ENCODE results near the gene C17orf113.

The C17orf113 gene

GRCh38 chr17:42081516-42082129 lies 31.2 kb upstream of the C17orf113 start:
- Histone ChIP-seq H3K27ac (no peak overlapping the region), H3K36me3 (replicated peaks) (no peaks in the 10 kb centered on the region), H3K4me3 (ENCODE audit: low read depth, low read length) (no peak overlapping the region), H3K27me3 (replicated peaks) (no peaks in the 10 kb centered on the region)
- no peak for TF ChIP-seq CTCF (IDR thresholded peaks at IDR 0.05; ENCODE audit: low read depth, low read length, missing control alignments)
- in situ Hi-C loops (cut with HindIII; ENCODE audit: low pct_ligation_motif_present, low sequenced_read_pairs), result no loop called here
- DNase-seq, result no peak

- DNase-seq, result no peak
- no peak overlapping the region for H3K27ac ChIP-seq
- TF ChIP-seq CTCF (IDR thresholded peaks at IDR 0.05; ENCODE audit: low read depth, low read length, missing control alignments), result no peak
- H3K36me3 ChIP-seq (replicated peaks), result no peaks in the 10 kb centered on the region
- in situ Hi-C loops (cut with HindIII; ENCODE audit: low pct_ligation_motif_present, low sequenced_read_pairs), result no loop called here
- H3K4me3 ChIP-seq (ENCODE audit: low read depth, low read length), result no peak overlapping the region
- no peaks in the 10 kb centered on the region for H3K27me3 ChIP-seq (replicated peaks)
Measured at GRCh38 chr17:42079541-42079940, 29.1 kb upstream of the C17orf113 start.

- no peaks in the 10 kb centered on the region for H3K27me3 ChIP-seq (replicated peaks)
- no peak overlapping the region for H3K27ac ChIP-seq
- in situ Hi-C loops (cut with HindIII; ENCODE audit: low pct_ligation_motif_present, low sequenced_read_pairs), result no loop called here
- H3K4me3 ChIP-seq (ENCODE audit: low read depth, low read length), result no peak overlapping the region
- no peak for TF ChIP-seq CTCF (IDR thresholded peaks at IDR 0.05; ENCODE audit: low read depth, low read length, missing control alignments)
- DNase-seq, result peak; percentile 9
- H3K36me3 ChIP-seq (replicated peaks), result no peaks in the 10 kb centered on the region
Measured at GRCh38 chr17:42078396-42079043, 28.1 kb upstream of the C17orf113 start.

- Histone ChIP-seq H3K27ac (no peak overlapping the region), H3K4me3 (ENCODE audit: low read depth, low read length) (no peak overlapping the region), H3K27me3 (replicated peaks) (no peaks in the 10 kb centered on the region), H3K36me3 (replicated peaks) (no peaks in the 10 kb centered on the region)
- no peak for DNase-seq
- no peak for TF ChIP-seq CTCF (IDR thresholded peaks at IDR 0.05; ENCODE audit: low read depth, low read length, missing control alignments)
- in situ Hi-C loops (cut with HindIII; ENCODE audit: low pct_ligation_motif_present, low sequenced_read_pairs), result no loop called here
Measured at GRCh38 chr17:42077755-42078154, 27.4 kb upstream of the C17orf113 start.

GRCh38 chr17:42076797-42077559 lies 26.6 kb upstream of the C17orf113 start:
- in situ Hi-C loops (cut with HindIII; ENCODE audit: low pct_ligation_motif_present, low sequenced_read_pairs), result no loop called here
- DNase-seq, result no peak
- Histone ChIP-seq H3K36me3 (replicated peaks) (no peaks in the 10 kb centered on the region), H3K27me3 (replicated peaks) (peaks cover 6% of the 10 kb centered on the region), H3K27ac (no peak overlapping the region), H3K4me3 (ENCODE audit: low read depth, low read length) (no peak overlapping the region)
- no peak for TF ChIP-seq CTCF (IDR thresholded peaks at IDR 0.05; ENCODE audit: low read depth, low read length, missing control alignments)

All from brain microvascular endothelial cell (primary cell).